AML-193 (cell line): Measurements from ENCODE around the gene EPC2.

Experiments used
- DNase-seq, 2 experiments: peaks; one replicate each; lab custom pipeline; 2025; lab: John Stamatoyannopoulos, UW

EPC2 gene

DNA sequence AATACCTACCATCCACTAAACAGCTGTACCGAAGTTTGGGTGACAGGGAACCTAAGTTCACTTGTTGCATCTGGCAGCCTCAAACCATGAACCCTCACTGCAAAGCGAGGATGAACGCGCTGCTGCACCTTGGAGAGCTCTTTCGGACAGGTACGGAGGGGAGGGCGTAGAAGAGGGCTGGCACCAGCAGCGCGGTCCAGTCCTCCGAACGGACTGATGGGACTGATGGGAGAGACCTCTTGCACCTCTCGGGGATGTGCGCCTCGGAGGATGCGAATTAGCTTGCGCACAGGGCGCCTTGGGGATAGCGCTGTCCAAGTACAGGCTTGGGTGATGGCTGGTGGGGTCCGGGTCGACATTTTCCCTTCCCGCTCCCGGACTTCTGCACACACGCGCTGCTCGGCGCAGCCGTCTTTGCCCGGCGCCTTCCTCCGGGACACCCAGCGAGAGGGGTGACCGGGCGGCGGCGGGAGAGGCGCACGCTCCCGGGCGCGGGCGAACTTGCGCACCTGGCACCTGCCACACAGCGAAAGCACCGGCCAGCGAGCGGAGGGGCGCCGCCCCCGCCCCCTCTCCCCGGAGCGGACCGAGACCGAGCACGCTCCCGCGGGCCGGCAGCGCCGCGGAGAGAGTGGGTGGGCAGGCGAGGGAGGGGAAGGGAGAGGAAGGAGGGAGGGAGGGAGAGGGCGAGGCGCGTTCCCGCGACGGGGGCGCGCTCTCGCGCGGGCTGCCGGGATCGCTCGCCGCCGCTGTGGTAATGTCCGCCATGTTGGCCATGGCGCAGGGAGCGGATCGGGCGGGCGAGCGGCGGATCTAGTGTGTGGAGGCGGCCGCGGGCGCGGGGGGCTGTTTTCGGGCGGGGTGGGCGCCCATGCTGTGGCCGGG lies at the start of gene EPC2:
EPC2 (plus strand) TSS at position 754 of the 885 bp plus-strand sequence. CDS start 267 bp downstream, outside the sequence.
- DNase-seq, result peak; percentile 45 to 61

GRCh38 chr2:148596018-148596417 lies 48.5 kb upstream of the EPC2 start:
- DNase-seq, result no peak

- peak; percentile 41 to 48 for DNase-seq
Observed at GRCh38 chr2:148599109-148599991, 45.2 kb upstream of the EPC2 start.

DNA sequence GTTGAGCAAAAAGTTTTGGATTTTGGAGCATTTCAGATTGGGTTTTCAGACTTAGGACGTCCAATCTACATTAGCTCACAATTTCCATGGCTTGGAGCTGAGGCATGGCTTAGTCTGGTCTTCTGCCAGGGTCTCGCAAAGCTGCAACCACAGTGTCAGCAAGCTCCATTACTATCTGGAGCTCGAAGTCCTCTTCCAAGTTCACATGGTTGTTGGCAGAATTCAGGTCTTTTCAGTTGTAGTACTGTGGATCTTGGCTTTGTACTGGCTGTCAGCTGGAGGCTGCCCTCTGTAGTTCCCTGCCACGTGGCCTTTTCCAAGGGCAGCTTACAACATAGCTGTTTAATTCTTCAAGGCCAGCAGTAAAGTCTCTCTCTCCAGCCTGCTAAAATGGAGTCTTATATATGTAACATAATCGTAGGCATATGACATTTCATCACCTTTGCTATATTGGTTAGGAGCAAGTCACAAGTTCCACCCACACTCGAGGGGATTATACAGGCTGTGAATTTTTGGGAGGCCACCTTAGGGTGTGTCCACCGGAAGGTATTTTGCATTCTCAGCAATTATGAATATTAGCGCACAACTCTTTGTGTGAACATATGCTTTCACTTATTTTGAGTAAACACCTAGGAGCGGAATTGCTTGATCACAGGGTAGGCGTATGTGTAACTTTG lies 41.5 kb upstream of the EPC2 start:
- DNase-seq, result no peak

GRCh38 chr2:148603562-148603920 lies 41.0 kb upstream of the EPC2 start:
- DNase-seq, result no peak

- no peak for DNase-seq
Observed at GRCh38 chr2:148604927-148605326, 39.6 kb upstream of the EPC2 start.

- DNase-seq, result no peak
Observed at GRCh38 chr2:148607566-148607965, 37.0 kb upstream of the EPC2 start.

GRCh38 chr2:148613231-148614013 lies 31.1 kb upstream of the EPC2 start:
- DNase-seq, result no peak

DNA sequence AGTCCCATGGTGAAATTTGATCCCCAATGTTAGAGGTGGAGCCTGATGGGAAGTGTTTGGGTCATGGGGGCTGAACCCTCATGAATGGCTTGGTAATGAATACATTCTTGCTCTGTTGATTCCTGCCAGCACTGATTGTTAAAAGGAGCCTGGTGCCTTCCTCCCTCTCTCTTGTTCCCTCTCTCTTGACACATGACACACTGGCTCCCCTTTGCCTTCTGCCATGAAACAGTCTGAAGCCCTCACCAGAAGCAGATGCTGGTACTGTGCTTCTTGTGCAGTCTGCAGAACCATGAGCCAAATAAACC lies 30.6 kb upstream of the EPC2 start:
- DNase-seq, result no peak

GRCh38 chr2:148614322-148615049 lies 30.1 kb upstream of the EPC2 start:
- DNase-seq, result peak; percentile 73 to 78

DNA sequence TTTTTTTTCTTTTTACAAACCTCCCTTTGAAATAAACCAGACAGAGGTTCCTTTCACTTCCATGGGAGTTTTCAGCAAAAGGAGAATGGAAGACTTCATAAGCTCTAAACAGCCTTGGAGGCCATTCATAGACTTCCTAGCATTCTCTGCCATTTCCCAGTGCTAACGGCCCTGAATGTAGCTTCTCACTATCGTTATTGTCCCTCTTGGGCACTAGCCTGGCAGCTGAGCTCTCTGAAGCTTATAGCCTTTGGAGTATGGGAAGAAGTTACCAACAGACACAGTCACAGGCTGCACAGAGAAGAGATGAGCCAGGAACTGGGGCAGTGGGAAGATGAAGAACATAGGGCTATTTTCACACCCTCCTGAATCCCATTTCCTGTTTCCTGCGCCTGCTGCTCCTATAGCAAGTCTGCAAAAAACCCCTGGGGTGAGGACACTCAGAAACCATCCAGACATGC lies 29.1 kb upstream of the EPC2 start:
- no peak for DNase-seq

GRCh38 chr2:148616662-148617061 lies 27.9 kb upstream of the EPC2 start:
- no peak for DNase-seq

- DNase-seq, result no peak
Observed at GRCh38 chr2:148617219-148617618, 27.3 kb upstream of the EPC2 start.

DNA sequence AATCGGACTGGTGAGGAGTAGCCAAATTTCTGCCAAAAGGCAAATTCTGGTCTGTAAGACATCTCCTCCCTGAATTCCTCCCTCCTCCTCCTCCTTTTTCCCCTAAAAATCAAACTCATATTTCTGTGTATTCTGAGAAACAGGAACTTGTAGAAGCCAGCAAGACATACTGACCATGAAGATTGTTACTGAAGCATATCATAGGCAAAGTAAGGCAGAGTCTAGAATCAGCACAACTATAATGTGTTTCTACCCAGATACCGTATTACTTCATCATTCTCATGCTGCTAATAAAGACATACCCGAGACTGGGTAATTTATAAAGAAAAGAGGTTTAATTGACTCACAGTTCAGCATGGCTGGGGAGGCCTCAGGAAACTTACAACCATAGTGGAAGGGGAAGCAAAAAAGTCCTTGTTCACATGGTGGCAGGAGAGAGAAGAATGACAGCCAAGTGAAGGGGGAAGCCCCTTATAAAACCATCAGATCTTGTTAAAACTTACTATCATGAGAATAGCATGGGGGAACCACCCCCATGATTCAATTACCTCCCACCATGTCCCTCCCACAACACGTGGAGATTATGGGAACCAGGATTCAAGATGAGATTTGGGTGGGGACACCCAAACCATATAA lies 24.9 kb upstream of the EPC2 start:
- peak in 1 of 2 experiments; percentile 4 for DNase-seq

DNA sequence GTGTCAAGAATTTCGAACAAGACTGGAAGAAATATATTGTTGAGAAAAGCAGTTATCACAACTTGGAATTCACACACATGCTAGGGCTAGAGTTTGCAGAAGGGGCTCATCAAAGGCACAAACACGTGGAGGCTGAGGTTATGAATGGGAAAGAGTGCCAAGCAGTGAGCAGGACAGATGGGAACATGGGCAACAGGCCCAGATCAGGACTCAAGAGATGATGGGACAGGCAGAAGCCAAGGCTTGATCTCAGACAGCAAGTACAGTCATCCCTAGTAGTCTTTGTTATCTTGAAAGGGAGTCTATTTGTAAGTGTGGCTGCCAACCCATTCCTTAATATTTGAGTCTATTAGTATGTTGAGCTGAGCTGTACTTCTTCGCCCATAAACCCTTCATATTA lies 22.2 kb upstream of the EPC2 start:
- no peak for DNase-seq

DNA sequence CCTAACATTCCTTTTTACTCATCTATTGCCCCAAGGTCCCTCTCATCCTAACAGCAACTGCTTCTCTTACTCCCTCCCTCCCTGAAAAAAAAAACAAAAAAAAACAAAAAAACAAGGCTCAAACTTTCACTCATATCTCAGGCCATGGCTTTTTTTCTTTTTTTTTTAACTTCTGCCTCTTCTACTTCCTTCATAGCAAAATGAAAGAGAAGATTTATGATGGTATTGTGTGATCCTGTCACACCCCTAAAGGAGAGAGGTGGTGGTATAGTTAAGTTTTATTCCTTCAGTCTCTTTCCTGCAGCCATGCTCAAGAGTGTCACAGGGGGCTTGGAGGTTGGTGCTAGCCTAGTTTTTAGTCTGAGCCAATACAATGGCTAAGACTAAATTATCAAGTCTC lies 21.5 kb upstream of the EPC2 start:
- DNase-seq, result no peak

GRCh38 chr2:148627224-148627623 lies 17.3 kb upstream of the EPC2 start:
- DNase-seq, result no peak

DNA sequence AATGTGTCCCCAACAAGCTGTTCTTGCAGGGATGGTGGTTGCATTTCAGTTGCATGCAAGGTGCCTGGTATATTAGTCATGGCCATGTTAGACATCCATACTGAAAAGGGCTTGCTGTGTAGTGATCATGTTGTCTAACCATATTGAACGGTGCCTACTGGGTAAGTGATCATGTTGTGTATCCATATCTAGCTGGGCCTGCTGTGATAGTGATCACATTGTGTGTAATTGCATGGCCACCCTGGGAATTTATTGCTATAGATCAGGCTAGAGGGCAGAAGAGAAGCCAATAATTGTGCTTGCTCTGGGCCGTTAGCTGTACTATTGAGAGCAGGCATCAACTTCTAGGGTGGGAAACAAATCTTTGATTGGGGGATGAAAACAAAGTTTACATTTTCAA lies 9.8 kb upstream of the EPC2 start:
- no peak for DNase-seq

GRCh38 chr2:148638543-148638942 lies 6.0 kb upstream of the EPC2 start:
- DNase-seq, result no peak

GRCh38 chr2:148640767-148641166 lies 3.8 kb upstream of the EPC2 start:
- DNase-seq, result no peak
